ENCODE data around the gene ADARB1.

GRCh38 chr21:45255381-45256020 lies 181.1 kb downstream of the ADARB1 start:
- TF ChIP-seq, protein P1, sequence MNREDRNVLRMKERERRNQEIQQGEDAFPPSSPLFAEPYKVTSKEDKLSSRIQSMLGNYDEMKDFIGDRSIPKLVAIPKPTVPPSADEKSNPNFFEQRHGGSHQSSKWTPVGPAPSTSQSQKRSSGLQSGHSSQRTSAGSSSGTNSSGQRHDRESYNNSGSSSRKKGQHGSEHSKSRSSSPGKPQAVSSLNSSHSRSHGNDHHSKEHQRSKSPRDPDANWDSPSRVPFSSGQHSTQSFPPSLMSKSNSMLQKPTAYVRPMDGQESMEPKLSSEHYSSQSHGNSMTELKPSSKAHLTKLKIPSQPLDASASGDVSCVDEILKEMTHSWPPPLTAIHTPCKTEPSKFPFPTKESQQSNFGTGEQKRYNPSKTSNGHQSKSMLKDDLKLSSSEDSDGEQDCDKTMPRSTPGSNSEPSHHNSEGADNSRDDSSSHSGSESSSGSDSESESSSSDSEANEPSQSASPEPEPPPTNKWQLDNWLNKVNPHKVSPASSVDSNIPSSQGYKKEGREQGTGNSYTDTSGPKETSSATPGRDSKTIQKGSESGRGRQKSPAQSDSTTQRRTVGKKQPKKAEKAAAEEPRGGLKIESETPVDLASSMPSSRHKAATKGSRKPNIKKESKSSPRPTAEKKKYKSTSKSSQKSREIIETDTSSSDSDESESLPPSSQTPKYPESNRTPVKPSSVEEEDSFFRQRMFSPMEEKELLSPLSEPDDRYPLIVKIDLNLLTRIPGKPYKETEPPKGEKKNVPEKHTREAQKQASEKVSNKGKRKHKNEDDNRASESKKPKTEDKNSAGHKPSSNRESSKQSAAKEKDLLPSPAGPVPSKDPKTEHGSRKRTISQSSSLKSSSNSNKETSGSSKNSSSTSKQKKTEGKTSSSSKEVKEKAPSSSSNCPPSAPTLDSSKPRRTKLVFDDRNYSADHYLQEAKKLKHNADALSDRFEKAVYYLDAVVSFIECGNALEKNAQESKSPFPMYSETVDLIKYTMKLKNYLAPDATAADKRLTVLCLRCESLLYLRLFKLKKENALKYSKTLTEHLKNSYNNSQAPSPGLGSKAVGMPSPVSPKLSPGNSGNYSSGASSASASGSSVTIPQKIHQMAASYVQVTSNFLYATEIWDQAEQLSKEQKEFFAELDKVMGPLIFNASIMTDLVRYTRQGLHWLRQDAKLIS (CRISPR knock-in tag; IDR thresholded peaks at IDR 0.05; ENCODE audit: borderline replicate concordance): no peak
- no peak for TF ChIP-seq CREM (CRISPR knock-in tag; IDR thresholded peaks at IDR 0.05)
- no peak for TF ChIP-seq TEAD4 (CRISPR knock-in tag; IDR thresholded peaks at IDR 0.05)

All from WTC11 (cell line).